ENCODE measurements around the gene LBX1.
"Not testable (repeated sequence)": the region's sequence is repeated elsewhere in the genome, so short reads cannot be mapped to it uniquely, and the experiment has no call there.

Gene LBX1

GRCh38 chr10:101202667-101203066, 26.6 kb downstream of the LBX1 start:
- not testable (repeated sequence) for DNase-seq

GRCh38 chr10:101198326-101198977, 30.8 kb downstream of the LBX1 start:
- not testable (repeated sequence) for DNase-seq

- no peak for DNase-seq
Measured at GRCh38 chr10:101195921-101196320, 33.3 kb downstream of the LBX1 start.

- no peak for DNase-seq
Measured at GRCh38 chr10:101189461-101190401, 39.5 kb downstream of the LBX1 start.

GRCh38 chr10:101188942-101189341, 40.3 kb downstream of the LBX1 start:
- no peak for DNase-seq

- no peak for DNase-seq
Measured at GRCh38 chr10:101183458-101184183, 45.6 kb downstream of the LBX1 start.

GRCh38 chr10:101182936-101183335, 46.3 kb downstream of the LBX1 start:
- DNase-seq = no peak

Measured in hematopoietic multipotent progenitor cell treated with erythropoietin and hydrocortisone succinate and interleukin-3 and kit ligand, for 6 days (in vitro differentiated cells).